ENCODE results near the gene NOX5. TPM values are rescaled to one million over a fixed set of nuclear protein-coding genes. Genes with fewer than 3 reads are reported as not detected.

Gene NOX5
- total RNA-seq, 1 experiment from 2014 or later = not detected

GRCh38 chr15:69031013-69032001, 16.8 kb downstream of the NOX5 start:
- Histone ChIP-seq H3K27ac (ENCODE audit: low read depth, low read length, poor library complexity, severe bottlenecking) (no peak overlapping the region), H3K27me3 (replicated peaks; ENCODE audit: insufficient read depth, low read depth, low read length, poor library complexity) (no peaks in the 10 kb centered on the region), H3K9me3 (ENCODE audit: low read depth, low read length, poor library complexity, severe bottlenecking) (no peaks in the 10 kb centered on the region), H3K36me3 (ENCODE audit: insufficient read depth, low read length, poor library complexity, severe bottlenecking) (no peaks in the 10 kb centered on the region), H3K4me3 (ENCODE audit: low read depth, low read length, poor library complexity, severe bottlenecking) (peak overlapping the region; percentile 42), H3K4me1 (ENCODE audit: insufficient read depth, low read length, poor library complexity, severe bottlenecking) (no peaks in the 10 kb centered on the region)
- TF ChIP-seq EZH2 (IDR thresholded peaks at IDR 0.05; ENCODE audit: borderline replicate concordance, low read depth, low read length, poor library complexity, severe bottlenecking) (no peak), CTCF (conservative IDR thresholded peaks at IDR 0.05; ENCODE audit: low read depth, low read length) (peak; percentile 83)
- ChIA-PET POLR2A (ENCODE audit: low non-redundant PET) (no interaction called here), CTCF (interaction anchor here (0.6 to 1.5 kb wide), 12 partner anchors 8 to 679 kb away, joined by 3 to 6 read pairs (median 4); no protein-coding TSS in a partner anchor)
- peak; percentile 65 for DNase-seq (ENCODE audit: low spot score)
- BruUV-seq (replicated peaks) = no TSS peak
- intact Hi-C loops (cut with micrococcal nuclease; ENCODE audit: unreplicated experiment) = no loop called here

DNA sequence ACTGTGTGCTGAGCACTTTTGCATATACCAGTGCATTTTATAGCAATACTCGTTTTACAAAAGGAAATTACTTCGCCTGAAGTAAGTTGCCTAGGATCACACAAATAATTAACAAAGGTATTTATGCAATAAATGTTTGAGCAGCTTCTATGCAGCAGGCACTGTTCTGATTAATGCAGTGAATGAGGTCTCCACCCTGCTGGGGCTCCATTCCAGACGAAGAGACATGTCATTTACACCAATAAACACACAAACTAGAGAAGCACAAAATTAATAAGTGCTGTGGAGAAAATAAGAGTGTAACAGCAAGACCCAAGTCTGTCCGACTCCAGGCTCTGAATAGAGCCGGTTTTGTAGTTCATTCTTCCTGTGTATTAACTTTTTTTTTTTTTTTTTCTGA, 17.5 kb downstream of the NOX5 start:
- POLR2A ChIA-PET (ENCODE audit: low non-redundant PET) = no interaction called here
- H3K4me1 ChIP-seq (ENCODE audit: insufficient read depth, low read length, poor library complexity, severe bottlenecking) = no peaks in the 10 kb centered on the region
- H3K36me3 ChIP-seq (ENCODE audit: insufficient read depth, low read length, poor library complexity, severe bottlenecking) = no peaks in the 10 kb centered on the region
- intact Hi-C loops (cut with micrococcal nuclease; ENCODE audit: unreplicated experiment) = no loop called here
- no peak overlapping the region for H3K27ac ChIP-seq (ENCODE audit: low read depth, low read length, poor library complexity, severe bottlenecking)
- H3K9me3 ChIP-seq (ENCODE audit: low read depth, low read length, poor library complexity, severe bottlenecking) = no peaks in the 10 kb centered on the region
- TF ChIP-seq EZH2 (IDR thresholded peaks at IDR 0.05; ENCODE audit: borderline replicate concordance, low read depth, low read length, poor library complexity, severe bottlenecking) = no peak
- TF ChIP-seq CTCF (conservative IDR thresholded peaks at IDR 0.05; ENCODE audit: low read depth, low read length) = no peak
- peak overlapping the region; percentile 42 for H3K4me3 ChIP-seq (ENCODE audit: low read depth, low read length, poor library complexity, severe bottlenecking)
- no peaks in the 10 kb centered on the region for H3K27me3 ChIP-seq (replicated peaks; ENCODE audit: insufficient read depth, low read depth, low read length, poor library complexity)
- BruUV-seq (replicated peaks) = no TSS peak
- CTCF ChIA-PET = interaction anchor here (0.6 to 1.5 kb wide), 13 partner anchors 9 to 991 kb away, joined by 3 to 9 read pairs (median 4); no protein-coding TSS in a partner anchor
- no peak for DNase-seq (ENCODE audit: low spot score)

GRCh38 chr15:69032703-69033373, 18.3 kb downstream of the NOX5 start:
- POLR2A ChIA-PET (ENCODE audit: low non-redundant PET) = no interaction called here
- DNase-seq (ENCODE audit: low spot score) = no peak
- Histone ChIP-seq H3K9me3 (ENCODE audit: low read depth, low read length, poor library complexity, severe bottlenecking) (no peaks in the 10 kb centered on the region), H3K4me1 (ENCODE audit: insufficient read depth, low read length, poor library complexity, severe bottlenecking) (no peaks in the 10 kb centered on the region), H3K36me3 (ENCODE audit: insufficient read depth, low read length, poor library complexity, severe bottlenecking) (no peaks in the 10 kb centered on the region), H3K27ac (ENCODE audit: low read depth, low read length, poor library complexity, severe bottlenecking) (no peak overlapping the region), H3K4me3 (ENCODE audit: low read depth, low read length, poor library complexity, severe bottlenecking) (no peak overlapping the region), H3K27me3 (replicated peaks; ENCODE audit: insufficient read depth, low read depth, low read length, poor library complexity) (no peaks in the 10 kb centered on the region)
- CTCF ChIA-PET = interaction anchor here (0.6 kb wide), 1 partner anchor 990 kb away, joined by 9 read pairs; no protein-coding TSS in a partner anchor
- intact Hi-C loops (cut with micrococcal nuclease; ENCODE audit: unreplicated experiment) = no loop called here
- TF ChIP-seq CTCF (conservative IDR thresholded peaks at IDR 0.05; ENCODE audit: low read depth, low read length) = no peak
- TF ChIP-seq EZH2 (IDR thresholded peaks at IDR 0.05; ENCODE audit: borderline replicate concordance, low read depth, low read length, poor library complexity, severe bottlenecking) = no peak
- BruUV-seq (replicated peaks) = no TSS peak
